Measurements from ENCODE around the gene PHACTR1. TPM values are rescaled to one million over a fixed set of nuclear protein-coding genes. Genes with fewer than 3 reads are reported as not detected.

Gene PHACTR1
- total RNA-seq, 1 donor from 2014 or later = 8.5 TPM

GRCh38 chr6:13081189-13081563 is 364.6 kb downstream of the PHACTR1 start:
- Histone ChIP-seq H3K27ac (ENCODE audit: low read depth, low read length) (no peak overlapping the region), H3K9ac (ENCODE audit: low read length) (no peak overlapping the region), H3K9me3 (ENCODE audit: insufficient read depth, low read depth, low read length) (no peaks in the 10 kb centered on the region), H3K27me3 (ENCODE audit: insufficient read depth, low read length) (no peaks in the 10 kb centered on the region), H3K79me2 (ENCODE audit: insufficient read depth, low read length) (no peaks in the 10 kb centered on the region), H2AFZ (ENCODE audit: low read depth, low read length) (no peak overlapping the region), H3K4me3 (ENCODE audit: insufficient read depth, low read depth, low read length) (no peak overlapping the region), H3K36me3 (ENCODE audit: insufficient read depth, low read length) (no peaks in the 10 kb centered on the region), H3K4me1 (ENCODE audit: insufficient read depth, low read length) (no peaks in the 10 kb centered on the region), H4K20me1 (ENCODE audit: insufficient read depth, low read length) (no peaks in the 10 kb centered on the region), H3K4me2 (ENCODE audit: low read length) (no peak overlapping the region)
- Mint-ChIP-seq H3K4me3 (ENCODE audit: unreplicated experiment) (no peak overlapping the region), H3K27ac (ENCODE audit: unreplicated experiment) (no peak overlapping the region), H3K36me3 (ENCODE audit: low read depth, unreplicated experiment) (peaks cover 1% of the 10 kb centered on the region), H3K9me3 (ENCODE audit: unreplicated experiment) (peaks cover 2% of the 10 kb centered on the region), H3K4me1 (ENCODE audit: low read depth, unreplicated experiment) (peaks cover 4% of the 10 kb centered on the region), H3K27me3 (ENCODE audit: low read depth, unreplicated experiment) (no peaks in the 10 kb centered on the region)
- TF ChIP-seq EZH2 (IDR thresholded peaks at IDR 0.05; ENCODE audit: insufficient read depth, low read length) (no peak), CTCF (IDR thresholded peaks at IDR 0.05; ENCODE audit: insufficient read depth, low read depth, low read length) (no peak)
- no peak for FAIRE-seq
- DNase-seq (ENCODE audit: low read depth) = no peak

GRCh38 chr6:13089296-13089994 is 372.9 kb downstream of the PHACTR1 start:
- no peaks in the 10 kb centered on the region for H3K4me1 ChIP-seq (ENCODE audit: insufficient read depth, low read length)
- no peak overlapping the region for H3K9ac ChIP-seq (ENCODE audit: low read length)
- FAIRE-seq = no peak

More at GRCh38 chr6:13089296-13089994, 372.9 kb downstream of the PHACTR1 start:
- Histone ChIP-seq H3K79me2 (ENCODE audit: insufficient read depth, low read length) (no peaks in the 10 kb centered on the region), H3K36me3 (ENCODE audit: insufficient read depth, low read length) (no peaks in the 10 kb centered on the region), H2AFZ (ENCODE audit: low read depth, low read length) (no peak overlapping the region), H3K4me2 (ENCODE audit: low read length) (no peak overlapping the region), H3K4me3 (ENCODE audit: insufficient read depth, low read depth, low read length) (no peak overlapping the region), H3K27ac (ENCODE audit: low read depth, low read length) (no peak overlapping the region), H4K20me1 (ENCODE audit: insufficient read depth, low read length) (no peaks in the 10 kb centered on the region), H3K9me3 (ENCODE audit: insufficient read depth, low read depth, low read length) (no peaks in the 10 kb centered on the region), H3K27me3 (ENCODE audit: insufficient read depth, low read length) (no peaks in the 10 kb centered on the region)
- no peak for TF ChIP-seq CTCF (IDR thresholded peaks at IDR 0.05; ENCODE audit: insufficient read depth, low read depth, low read length)
- no peak for TF ChIP-seq EZH2 (IDR thresholded peaks at IDR 0.05; ENCODE audit: insufficient read depth, low read length)
- Mint-ChIP-seq H3K4me1 (ENCODE audit: low read depth, unreplicated experiment) (no peaks in the 10 kb centered on the region), H3K27me3 (ENCODE audit: low read depth, unreplicated experiment) (no peaks in the 10 kb centered on the region), H3K4me3 (ENCODE audit: unreplicated experiment) (no peak overlapping the region), H3K36me3 (ENCODE audit: low read depth, unreplicated experiment) (no peaks in the 10 kb centered on the region), H3K27ac (ENCODE audit: unreplicated experiment) (no peak overlapping the region), H3K9me3 (ENCODE audit: unreplicated experiment) (no peaks in the 10 kb centered on the region)
- peak; percentile 6 for DNase-seq (ENCODE audit: low read depth)

Data from astrocyte (in vitro differentiated cells and primary cell).